GM12872 (cell line): ENCODE results near the gene TP53I11.

Experiments used
- CTCF ChIP-seq: IDR thresholded peaks from 3 replicates; pipeline ENCODE4 v1.5.1; 2011; ENCODE audit warnings: low read depth, mild to moderate bottlenecking, low read length, moderate library complexity; ENCODE audit not compliant: insufficient read depth

Gene TP53I11

DNA sequence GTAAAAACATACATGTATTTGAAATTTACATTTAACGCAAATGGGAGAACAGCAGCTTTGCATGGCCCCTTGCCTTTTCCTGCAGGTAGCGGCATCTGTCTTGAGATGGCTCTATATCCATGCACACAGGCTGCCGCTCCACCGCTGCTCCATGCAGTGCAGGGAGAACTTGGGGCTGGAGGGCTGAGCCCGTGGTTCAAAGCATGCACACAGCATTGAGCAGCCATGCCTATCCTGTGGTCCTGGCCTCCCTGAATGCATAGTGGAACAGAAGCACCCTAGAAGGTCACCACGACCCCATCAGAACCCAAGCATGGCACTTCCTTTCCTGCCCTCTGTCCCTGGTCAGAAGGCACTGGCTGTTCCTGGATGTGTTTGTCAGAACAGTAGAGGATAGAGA is 35.0 kb upstream of the TP53I11 start:
- no peak for TF ChIP-seq CTCF

DNA sequence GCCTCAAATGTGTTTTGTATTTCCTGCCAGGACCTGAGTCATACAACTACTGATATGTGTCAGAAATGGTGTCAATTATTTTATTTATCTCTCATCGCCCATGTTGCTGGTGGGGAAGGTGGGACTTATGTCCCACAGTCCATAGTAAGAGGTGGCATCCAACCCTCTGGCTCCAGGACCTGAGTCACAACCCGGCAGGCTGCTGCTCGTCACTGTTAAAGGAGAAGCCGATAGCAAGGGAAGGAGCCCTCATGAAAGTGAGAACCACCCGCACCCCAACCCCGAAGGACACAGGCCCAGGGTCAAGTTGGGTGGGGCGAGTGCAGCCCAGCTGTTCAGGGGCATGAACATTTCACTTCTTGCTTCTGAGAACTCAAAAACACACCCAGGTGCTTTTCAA is 33.1 kb upstream of the TP53I11 start:
- no peak for TF ChIP-seq CTCF

DNA sequence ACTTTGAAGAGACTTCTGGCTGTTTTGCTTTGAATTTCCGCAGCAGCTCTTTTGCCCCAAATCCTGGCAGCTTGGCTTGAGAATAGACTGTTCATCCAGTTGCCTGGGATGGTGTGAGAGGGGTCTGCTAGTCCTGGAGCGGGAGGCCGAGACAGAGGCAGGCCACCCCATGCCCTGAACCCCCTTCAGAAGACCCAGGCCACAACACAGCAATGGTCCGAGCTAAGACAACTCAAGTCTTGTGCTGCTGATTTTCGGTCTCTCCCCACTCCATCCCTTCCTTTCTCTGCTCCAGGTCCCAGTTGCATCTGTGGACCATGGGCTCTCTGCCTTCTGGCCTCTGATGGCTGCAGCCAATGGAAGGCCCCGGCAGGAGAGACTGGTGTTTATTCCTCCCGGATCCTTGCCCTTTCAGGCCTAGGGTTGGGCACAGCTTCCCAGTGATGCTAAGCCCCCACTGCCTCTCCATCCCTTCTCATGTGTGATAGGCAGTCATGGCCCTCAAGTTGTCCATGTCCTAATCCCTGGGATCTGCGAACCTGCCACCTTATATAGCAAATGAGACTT is 31.9 kb upstream of the TP53I11 start:
- no peak for TF ChIP-seq CTCF

GRCh38 chr11:44980533-44981427 is 30.1 kb upstream of the TP53I11 start:
- TF ChIP-seq CTCF: no peak

DNA sequence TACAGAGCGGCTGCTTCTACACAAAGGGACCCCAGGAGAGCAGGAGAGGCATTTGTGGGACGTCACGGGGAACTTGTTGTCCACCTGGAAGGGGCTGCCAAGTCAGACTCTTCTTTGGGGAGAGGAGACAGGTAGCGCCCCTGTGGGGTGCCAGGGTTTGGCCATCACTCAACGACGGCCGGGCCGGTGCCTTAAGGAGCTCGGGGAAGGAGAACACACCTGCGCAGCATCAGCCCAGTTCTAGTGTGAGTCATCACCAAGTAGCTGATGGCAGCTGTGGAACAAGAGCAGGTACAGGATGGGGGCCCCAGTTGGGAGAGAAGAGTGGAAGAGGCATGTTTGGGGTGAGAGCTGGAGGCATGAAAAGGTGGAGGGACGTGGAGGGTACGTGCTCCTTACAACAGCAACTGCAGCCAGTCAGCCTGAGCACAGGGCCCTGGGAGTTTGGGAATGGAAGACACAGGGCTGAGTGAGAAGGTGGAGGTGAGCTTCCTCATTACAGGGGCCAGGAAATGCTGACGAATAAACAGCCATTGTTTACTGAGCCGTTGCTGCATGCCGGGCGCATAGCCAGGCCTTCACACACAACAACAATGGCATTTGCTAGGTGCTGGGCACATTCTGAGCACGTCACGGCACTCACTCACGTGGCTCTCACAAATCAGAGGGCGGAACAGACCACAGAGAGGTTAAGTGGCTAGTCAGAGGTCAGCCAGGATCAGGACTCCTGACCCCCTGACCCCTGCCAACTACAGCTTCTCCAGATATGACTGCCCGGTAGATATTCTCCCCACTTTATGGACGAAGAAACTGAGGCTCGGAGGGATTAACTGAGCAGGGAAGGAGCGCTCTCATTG is 29.1 kb upstream of the TP53I11 start:
- TF ChIP-seq CTCF: no peak

GRCh38 chr11:44978961-44979331 is 28.3 kb upstream of the TP53I11 start:
- no peak for TF ChIP-seq CTCF
